Stomach (tissue), 4 donors: ENCODE results near the gene APOH.

Experiments
- CTCF ChIP-seq, 7 experiments: fragments of 450-650 bp in 4 of 7; fragments of 200-600 bp in 3 of 7; sonication (generic) in 3 of 7; IDR thresholded peaks; one replicate each; pipeline ENCODE4 v1.5.1; 2016 to 2019; ENCODE audit warnings: antibody characterized with exemption in 7 of 7, control low read depth in 2 of 7, mild to moderate bottlenecking in 1 of 7
- POLR2AphosphoS5 ChIP-seq, 3 donors: sonication (generic); formaldehyde crosslinking; IDR thresholded peaks; one replicate each; pipeline ENCODE4 v1.6.1; 2016; ENCODE audit warnings: antibody characterized with exemption in 3 of 3

- TF ChIP-seq POLR2AphosphoS5 (IDR thresholded peaks at IDR 0.05), result no peak
- TF ChIP-seq CTCF (IDR thresholded peaks at IDR 0.05), result no peak
These were observed 58.0 kb downstream of the APOH start for GRCh38 chr17:66171172-66171571.
